Activated CD8-positive, alpha-beta memory T cell treated with anti-CD3 and anti-CD28 coated beads, Interleukin-2, amount 50 U/mL, for 48 hours (primary cell): ENCODE data around the gene RNF167.

Experiments used
- DNase-seq: peaks from one replicate; pipeline ENCODE4 v3.0.0-alpha.2; 2020

The RNF167 gene

GRCh38 chr17:4958102-4958501 lies 18.0 kb downstream of the RNF167 start:
- DNase-seq, result no peak

- no peak for DNase-seq
Measured at GRCh38 chr17:4959261-4959965, 19.3 kb downstream of the RNF167 start.

GRCh38 chr17:4960279-4960922 lies 20.3 kb downstream of the RNF167 start:
- no peak for DNase-seq

- DNase-seq, result no peak
Measured at GRCh38 chr17:4965311-4965986, 25.4 kb downstream of the RNF167 start.

- DNase-seq, result peak; percentile 92
Measured at GRCh38 chr17:4966844-4967538, 26.9 kb downstream of the RNF167 start.

- peak; percentile 96 for DNase-seq
Measured at GRCh38 chr17:4967539-4968485, 27.7 kb downstream of the RNF167 start, which contains the start of gene SPAG7. Gene SPAG7 (minus strand): TSS chr17:4967817. CDS start chr17:4967804, 13 bp downstream.

- peak; percentile 79 for DNase-seq
Measured at GRCh38 chr17:4968486-4969046, 28.5 kb downstream of the RNF167 start.

GRCh38 chr17:4969047-4969550 lies 29.0 kb downstream of the RNF167 start:
- peak; percentile 84 for DNase-seq

GRCh38 chr17:4969551-4970173 lies 29.6 kb downstream of the RNF167 start:
- peak; percentile 76 for DNase-seq

- DNase-seq, result no peak
Measured at GRCh38 chr17:4970273-4970672, 30.2 kb downstream of the RNF167 start.

GRCh38 chr17:4971826-4972225 lies 31.8 kb downstream of the RNF167 start:
- no peak for DNase-seq

GRCh38 chr17:4972322-4972721 lies 32.3 kb downstream of the RNF167 start:
- DNase-seq, result no peak

GRCh38 chr17:4972752-4973151 lies 32.7 kb downstream of the RNF167 start:
- DNase-seq, result no peak

- DNase-seq, result no peak
Measured at GRCh38 chr17:4973256-4974114, 33.4 kb downstream of the RNF167 start.

- no peak for DNase-seq
Measured at GRCh38 chr17:4974115-4974670, 34.1 kb downstream of the RNF167 start.

- DNase-seq, result no peak
Measured at GRCh38 chr17:4978726-4979125, 38.7 kb downstream of the RNF167 start.

GRCh38 chr17:4980644-4981216 lies 40.7 kb downstream of the RNF167 start:
- DNase-seq, result no peak

GRCh38 chr17:4982305-4982704 lies 42.2 kb downstream of the RNF167 start:
- no peak for DNase-seq

- no peak for DNase-seq
Measured at GRCh38 chr17:4986403-4986802, 46.3 kb downstream of the RNF167 start.
